Endothelial cell of umbilical vein (primary cell): ENCODE data around the gene PTPRU. TPM values are rescaled to one million over a fixed set of nuclear protein-coding genes. Genes with fewer than 3 reads are reported as not detected.

Experiments used
- BruUV-seq: library from RNA; stranded (reverse); fragments of 400-500 nt; replicated peaks from 2 replicates; lab custom pipeline; 2021; lab: Mats Ljungman, UMichigan
- CTCF ChIA-PET: fragments of 300-600, 350-600 bp; sonication (Branson Sonifier 250); formaldehyde crosslinking; loops from one replicate; lab custom pipeline; 2021; ENCODE audit warnings: antibody characterized with exemption, inconsistent platforms; lab: Charles Lee
- POLR2A ChIA-PET: fragments of 300-600, 350-600 bp; sonication (Branson Sonifier 250); formaldehyde crosslinking; loops from one replicate; lab custom pipeline; 2021; ENCODE audit warnings: antibody characterized with exemption, inconsistent platforms; lab: Charles Lee
- DNase-seq: peaks from one replicate; pipeline ENCODE4 v3.0.0-alpha.2; 2011; ENCODE audit warnings: low read depth, low spot score
- FAIRE-seq: peaks from 2 replicates; lab custom pipeline; 2011; peaks lifted over from hg19 to GRCh38; lab: Jason Lieb, UNC
- H2AFZ ChIP-seq: 2 replicates; pipeline ENCODE4 v1.6.0; 2012; ENCODE audit warnings: low read depth, low read length, control low read depth, inconsistent platforms
- H3K27ac ChIP-seq: 2 replicates; pipeline ENCODE4 v1.5.1; 2011; ENCODE audit warnings: low read depth, mild to moderate bottlenecking, control low read depth, low read length, moderate library complexity; ENCODE audit not compliant: insufficient read depth
- H3K27me3 ChIP-seq, 2 experiments: 2 replicates each; pipeline versions ENCODE4 v1.6.0 to v1.6.1; 2011; ENCODE audit warnings: low read length in 2 of 2, mixed read lengths in 1 of 2; ENCODE audit not compliant: control insufficient read depth in 2 of 2, insufficient read depth in 2 of 2
- H3K36me3 ChIP-seq, 2 experiments: 2 replicates in 1 of 2; 3 replicates in 1 of 2; pipeline ENCODE4 v1.5.1; 2011; ENCODE audit warnings: low read length in 2 of 2, mild to moderate bottlenecking in 1 of 2, moderate library complexity in 1 of 2; ENCODE audit not compliant: control insufficient read depth in 2 of 2, insufficient read depth in 2 of 2; ENCODE audit errors: extremely low read depth in 1 of 2
- H3K4me1 ChIP-seq: 3 replicates; pipeline ENCODE4 v1.5.1; 2011; ENCODE audit warnings: mild to moderate bottlenecking, low read length; ENCODE audit not compliant: control insufficient read depth, insufficient read depth; ENCODE audit errors: extremely low read depth
- H3K4me2 ChIP-seq: 2 replicates; pipeline ENCODE4 v1.6.1; 2011; ENCODE audit warnings: low read length, control low read depth, mixed read lengths; ENCODE audit not compliant: insufficient read depth
- H3K4me3 ChIP-seq, 3 experiments: fragments of 200-600 bp in 1 of 3; sonication (generic), shearing (Covaris generic) in 1 of 3; replicated peaks in 1 of 3; 2 replicates each; pipeline ENCODE4 v1.5.1; 2011 to 2016; ENCODE audit warnings: control low read depth in 3 of 3, low read length in 3 of 3, mild to moderate bottlenecking in 2 of 3, inconsistent platforms in 1 of 3, low read depth in 1 of 3, moderate library complexity in 1 of 3; ENCODE audit not compliant: insufficient read depth in 1 of 3
- H3K79me2 ChIP-seq: 2 replicates; pipeline ENCODE4 v1.6.0; 2012; ENCODE audit warnings: low read length, inconsistent platforms; ENCODE audit not compliant: control insufficient read depth, insufficient read depth
- H3K9ac ChIP-seq: replicated peaks from 2 replicates; pipeline ENCODE3; 2011; ENCODE audit warnings: low read length, control low read depth; ENCODE audit not compliant: insufficient read depth; ENCODE audit errors: extremely low read depth
- H3K9me1 ChIP-seq: replicated peaks from 3 replicates; pipeline ENCODE4 v1.6.0; 2011; ENCODE audit warnings: mild to moderate bottlenecking, low read length; ENCODE audit not compliant: control insufficient read depth, insufficient read depth; ENCODE audit errors: extremely low read depth
- H3K9me3 ChIP-seq: replicated peaks from 2 replicates; pipeline ENCODE4 v1.5.1; 2012; ENCODE audit warnings: low read length, inconsistent platforms; ENCODE audit not compliant: control insufficient read depth, insufficient read depth
- H4K20me1 ChIP-seq: replicated peaks from 2 replicates; pipeline ENCODE3; 2011; ENCODE audit warnings: mild to moderate bottlenecking, low read length; ENCODE audit not compliant: control insufficient read depth, insufficient read depth; ENCODE audit errors: extremely low read depth
- EZH2 ChIP-seq: IDR thresholded peaks from 2 replicates; pipeline ENCODE4 v1.6.1; 2012; ENCODE audit warnings: borderline replicate concordance, low read depth, mild to moderate bottlenecking, moderate library complexity, low read length, inconsistent platforms; ENCODE audit not compliant: severe bottlenecking
- FOS ChIP-seq: IDR thresholded peaks from 2 replicates; pipeline ENCODE4 v1.6.1; 2011; ENCODE audit warnings: mild to moderate bottlenecking, low read length, moderate library complexity, borderline replicate concordance; ENCODE audit not compliant: insufficient read depth
- GATA2 ChIP-seq: IDR thresholded peaks from 2 replicates; pipeline ENCODE4 v1.7.0; 2011; ENCODE audit warnings: low read depth, mild to moderate bottlenecking, moderate library complexity, mixed read lengths, low read length; ENCODE audit not compliant: insufficient read length, insufficient read depth
- JUN ChIP-seq: IDR thresholded peaks from 2 replicates; pipeline ENCODE4 v1.6.1; 2011; ENCODE audit warnings: borderline replicate concordance, low read depth; ENCODE audit not compliant: insufficient read length, insufficient read depth
- MYC ChIP-seq: IDR thresholded peaks from one replicate; pipeline ENCODE4 v1.6.1; 2011; ENCODE audit warnings: mild to moderate bottlenecking, low read depth, low read length
- POLR2A ChIP-seq: IDR thresholded peaks from 2 replicates; pipeline ENCODE4 v1.6.1; 2012; ENCODE audit warnings: low read depth, mild to moderate bottlenecking, control low read depth, low read length
- POLR2AphosphoS5 ChIP-seq: IDR thresholded peaks from 2 replicates; pipeline ENCODE4 v1.6.1; 2012; ENCODE audit warnings: low read depth, mild to moderate bottlenecking, control low read depth, low read length, moderate library complexity; ENCODE audit not compliant: insufficient read depth
- dilution Hi-C: fragments of 300-500 bp; cut with MboI; formaldehyde crosslinking; loops from one replicate; pipeline ENCODE4 v1.15.0; 2019; ENCODE audit warnings: low sequenced_read_pairs; ENCODE audit not compliant: extremely low pct_ligation_motif_present
- intact Hi-C: fragments of 100-400 bp; cut with micrococcal nuclease; formaldehyde crosslinking; loops from one replicate; pipeline ENCODE4 v1.10.0; 2022
- polyA plus RNA-seq, 4 experiments: library from polyadenylated mRNA; depleted of rRNA in 3 of 4; stranded (reverse) in 3 of 4; unstranded in 1 of 4; fragments of >200 nt; gene quantifications; 2 replicates each; pipeline versions ENCODE4 v1.2.1 to v1.2.3, GENCODE V29; 2011 to 2012; ENCODE audit warnings: missing spikeins in 1 of 4
- total RNA-seq: library from RNA; stranded (reverse); gene quantifications from 2 replicates; pipeline ENCODE4 v1.2.3, GENCODE V29; 2021
- TF ChIP-seq, protein P1 (sequence below), 2 donors: IDR thresholded peaks; 1 replicate in 1 of 2; 2 replicates in 1 of 2; pipeline ENCODE4 v1.5.1; 2011; ENCODE audit warnings: low read length in 2 of 2, mild to moderate bottlenecking in 2 of 2, moderate library complexity in 2 of 2, control low read depth in 1 of 2, inconsistent platforms in 1 of 2, low read depth in 1 of 2; ENCODE audit not compliant: insufficient read depth in 1 of 2; ENCODE audit errors: extremely low read depth in 1 of 2
- TF ChIP-seq, protein P2 (sequence below): IDR thresholded peaks from 2 replicates; pipeline ENCODE4 v1.6.1; 2011; ENCODE audit not compliant: insufficient read depth, insufficient read length

PTPRU gene
- total and polyA plus RNA-seq, 2 donors (not counting 3 experiments of a cell fraction or from before 2014, with no cell fraction given), result 0.58 to 2.6 TPM

DNA sequence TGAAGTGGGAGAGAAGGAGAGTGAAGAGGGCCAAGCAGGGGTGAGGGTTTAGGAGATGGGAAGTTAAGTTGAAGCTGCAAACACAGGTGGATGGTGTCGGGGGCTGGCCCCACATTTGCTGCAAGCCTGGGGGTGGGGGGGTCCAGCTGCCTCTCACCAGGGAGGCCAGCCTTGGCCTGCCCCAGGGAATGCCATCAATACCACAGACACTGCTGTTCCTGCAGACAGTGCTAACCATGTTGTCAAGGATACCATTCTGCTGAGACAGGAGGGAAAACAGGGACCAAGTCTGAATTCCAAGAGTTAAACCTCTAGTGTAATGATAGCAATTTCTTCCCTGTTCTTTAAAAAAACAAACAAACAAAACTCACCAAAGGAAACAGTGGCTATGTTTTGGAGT is 13.6 kb upstream of the PTPRU start:
- DNase-seq, result no peak
- no peaks in the 10 kb centered on the region for H4K20me1 ChIP-seq
- H3K9me3 ChIP-seq, result no peaks in the 10 kb centered on the region
- H3K27ac ChIP-seq, result no peak overlapping the region
- no peak overlapping the region for H3K9ac ChIP-seq
- no peaks in the 10 kb centered on the region for H3K4me1 ChIP-seq
- BruUV-seq, result no TSS peak
- H3K27me3 ChIP-seq, result no peaks in the 10 kb centered on the region
- POLR2A ChIA-PET, result no interaction called here
- no peak for FAIRE-seq
- no peak overlapping the region for H2AFZ ChIP-seq
- H3K79me2 ChIP-seq, result no peaks in the 10 kb centered on the region
- no peaks in the 10 kb centered on the region for H3K36me3 ChIP-seq
- no peak overlapping the region for H3K4me2 ChIP-seq
- no peak for TF ChIP-seq POLR2A
- TF ChIP-seq, protein P1, sequence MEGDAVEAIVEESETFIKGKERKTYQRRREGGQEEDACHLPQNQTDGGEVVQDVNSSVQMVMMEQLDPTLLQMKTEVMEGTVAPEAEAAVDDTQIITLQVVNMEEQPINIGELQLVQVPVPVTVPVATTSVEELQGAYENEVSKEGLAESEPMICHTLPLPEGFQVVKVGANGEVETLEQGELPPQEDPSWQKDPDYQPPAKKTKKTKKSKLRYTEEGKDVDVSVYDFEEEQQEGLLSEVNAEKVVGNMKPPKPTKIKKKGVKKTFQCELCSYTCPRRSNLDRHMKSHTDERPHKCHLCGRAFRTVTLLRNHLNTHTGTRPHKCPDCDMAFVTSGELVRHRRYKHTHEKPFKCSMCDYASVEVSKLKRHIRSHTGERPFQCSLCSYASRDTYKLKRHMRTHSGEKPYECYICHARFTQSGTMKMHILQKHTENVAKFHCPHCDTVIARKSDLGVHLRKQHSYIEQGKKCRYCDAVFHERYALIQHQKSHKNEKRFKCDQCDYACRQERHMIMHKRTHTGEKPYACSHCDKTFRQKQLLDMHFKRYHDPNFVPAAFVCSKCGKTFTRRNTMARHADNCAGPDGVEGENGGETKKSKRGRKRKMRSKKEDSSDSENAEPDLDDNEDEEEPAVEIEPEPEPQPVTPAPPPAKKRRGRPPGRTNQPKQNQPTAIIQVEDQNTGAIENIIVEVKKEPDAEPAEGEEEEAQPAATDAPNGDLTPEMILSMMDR (IDR thresholded peaks at IDR 0.05; ENCODE audit: extremely low read depth in 1 of 2, insufficient read depth in 1 of 2, low read depth in 1 of 2, low read length in 2 of 2), result no peak
- TF ChIP-seq MYC, result no peak
- no peak for TF ChIP-seq POLR2AphosphoS5
- no peak for TF ChIP-seq GATA2
- TF ChIP-seq, protein P2, sequence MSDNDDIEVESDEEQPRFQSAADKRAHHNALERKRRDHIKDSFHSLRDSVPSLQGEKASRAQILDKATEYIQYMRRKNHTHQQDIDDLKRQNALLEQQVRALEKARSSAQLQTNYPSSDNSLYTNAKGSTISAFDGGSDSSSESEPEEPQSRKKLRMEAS, result no peak
- TF ChIP-seq JUN, result no peak
- TF ChIP-seq FOS, result no peak
- no peak for TF ChIP-seq EZH2
- CTCF ChIA-PET, result interaction anchor here (1.4 kb wide), 1 partner anchor 20 kb away, joined by 3 read pairs; no protein-coding TSS in a partner anchor
- no peak overlapping the region for H3K4me3 ChIP-seq
- dilution Hi-C loops, result no loop called here
- H3K9me1 ChIP-seq, result no peaks in the 10 kb centered on the region
- intact Hi-C loops, result no loop called here
